Subcutaneous abdominal adipose tissue (tissue), 5 donors: ENCODE results near the gene KSR2.

Experiments
- H3K27ac ChIP-seq: one replicate; pipeline ENCODE4 v1.7.0; 2013; ENCODE audit warnings: low read depth, mild to moderate bottlenecking, inconsistent platforms, low read length, moderate library complexity
- H3K27me3 ChIP-seq, 5 donors: one replicate each; pipeline ENCODE4 v1.7.0; 2013; ENCODE audit warnings: low read length in 5 of 5, inconsistent platforms in 1 of 5; ENCODE audit not compliant: control insufficient read depth in 5 of 5, insufficient read depth in 4 of 5
- H3K36me3 ChIP-seq, 5 donors: one replicate each; pipeline ENCODE4 v1.7.0; 2013; ENCODE audit warnings: low read length in 5 of 5; ENCODE audit not compliant: control insufficient read depth in 5 of 5, insufficient read depth in 5 of 5
- H3K4me1 ChIP-seq, 5 donors: one replicate each; pipeline ENCODE4 v1.7.0; 2013; ENCODE audit warnings: low read length in 5 of 5, mild to moderate bottlenecking in 3 of 5, moderate library complexity in 1 of 5; ENCODE audit not compliant: control insufficient read depth in 5 of 5, insufficient read depth in 5 of 5
- H3K4me3 ChIP-seq, 5 donors: one replicate each; pipeline ENCODE4 v1.7.0; 2013; ENCODE audit warnings: low read length in 5 of 5, low read depth in 1 of 5
- H3K9ac ChIP-seq, 5 donors: one replicate each; pipeline ENCODE4 v1.7.0; 2013; ENCODE audit warnings: low read length in 5 of 5, mild to moderate bottlenecking in 4 of 5, moderate library complexity in 3 of 5
- H3K9me3 ChIP-seq, 5 donors: one replicate each; pipeline ENCODE4 v1.7.0; 2013; ENCODE audit warnings: low read length in 5 of 5; ENCODE audit not compliant: control insufficient read depth in 5 of 5
- donor health status: healthy.
- donor health status: healthy.
- donor health status: healthy.
- donor health status: healthy.
- donor health status: healthy.

KSR2 gene

GRCh38 chr12:117968826-117969659 lies at the start of gene KSR2:
Gene KSR2, minus strand, starts transcription at chr12:117968990. Its CDS starts 735 bp downstream, at chr12:117968255.
- Histone ChIP-seq H3K9me3 (peaks cover 4 to 20% (median 14%) of the 10 kb centered on the region in 5 donors), H3K27ac (no peak within 1 kb of the TSS), H3K36me3 (no peaks in the 10 kb centered on the region), H3K27me3 (peaks cover 7 to 37% (median 32%) of the 10 kb centered on the region in 5 donors), H3K4me1 (peaks cover 0 to 7% (median 4%) of the 10 kb centered on the region in 5 donors), H3K9ac (no peak within 1 kb of the TSS), H3K4me3 (peak within 1 kb of the TSS in 3 of 5 donors; percentile 22 to 50 (median 38))

GRCh38 chr12:118017926-118018325 lies 49.1 kb upstream of the KSR2 start:
- Histone ChIP-seq H3K4me3 (no peak overlapping the region), H3K4me1 (peaks cover 3 to 17% (median 13%) of the 10 kb centered on the region in 5 donors), H3K9me3 (no peaks in the 10 kb centered on the region), H3K27ac (no peak overlapping the region), H3K9ac (no peak overlapping the region), H3K36me3 (peaks cover 0 to 25% (median 16%) of the 10 kb centered on the region in 5 donors), H3K27me3 (no peaks in the 10 kb centered on the region)

- Histone ChIP-seq H3K9ac (peak within 1 kb of the TSS; percentile 35 to 93 (median 84)), H3K9me3 (no peaks in the 10 kb centered on the region), H3K27me3 (no peaks in the 10 kb centered on the region), H3K27ac (no peak within 1 kb of the TSS), H3K4me3 (peak within 1 kb of the TSS; percentile 89 to 96 (median 91)), H3K36me3 (peaks cover 0 to 19% (median 12%) of the 10 kb centered on the region in 5 donors), H3K4me1 (peaks cover 3 to 17% (median 13%) of the 10 kb centered on the region in 5 donors)
Observed at GRCh38 chr12:118016424-118017264, 47.9 kb upstream of the KSR2 start, which contains the start of gene RFC5. Gene RFC5, plus strand, starts transcription at chr12:118016703. Its CDS starts 125 bp downstream, at chr12:118016828.

- Histone ChIP-seq H3K4me3 (peak overlapping the region; percentile 51 to 96 (median 91)), H3K9ac (no peak overlapping the region), H3K4me1 (peaks cover 3 to 17% (median 13%) of the 10 kb centered on the region in 5 donors), H3K9me3 (no peaks in the 10 kb centered on the region), H3K36me3 (peaks cover 0 to 17% (median 12%) of the 10 kb centered on the region in 5 donors), H3K27ac (no peak overlapping the region), H3K27me3 (no peaks in the 10 kb centered on the region)
Observed at GRCh38 chr12:118015944-118016343, 47.2 kb upstream of the KSR2 start.

- Histone ChIP-seq H3K27me3 (no peaks in the 10 kb centered on the region), H3K4me3 (no peak overlapping the region), H3K4me1 (peaks cover 3 to 17% (median 13%) of the 10 kb centered on the region in 5 donors), H3K27ac (no peak overlapping the region), H3K9me3 (no peaks in the 10 kb centered on the region), H3K9ac (no peak overlapping the region), H3K36me3 (peaks cover 0 to 11% (median 9%) of the 10 kb centered on the region in 5 donors)
Observed at GRCh38 chr12:118015306-118015705, 46.5 kb upstream of the KSR2 start.

- Histone ChIP-seq H3K36me3 (no peaks in the 10 kb centered on the region), H3K27ac (no peak overlapping the region), H3K27me3 (no peaks in the 10 kb centered on the region), H3K9ac (no peak overlapping the region), H3K4me1 (peaks cover 3 to 17% (median 13%) of the 10 kb centered on the region in 5 donors), H3K9me3 (no peaks in the 10 kb centered on the region), H3K4me3 (no peak overlapping the region)
Observed at GRCh38 chr12:118013283-118013682, 44.5 kb upstream of the KSR2 start.

- Histone ChIP-seq H3K27me3 (peaks cover 0 to 2% (median 0%) of the 10 kb centered on the region in 5 donors), H3K9ac (no peak overlapping the region), H3K27ac (no peak overlapping the region), H3K9me3 (no peaks in the 10 kb centered on the region), H3K4me3 (no peak overlapping the region), H3K4me1 (peaks cover under 1 to 11% (median 8%) of the 10 kb centered on the region in 5 donors), H3K36me3 (no peaks in the 10 kb centered on the region)
Observed at GRCh38 chr12:118011961-118012360, 43.2 kb upstream of the KSR2 start.

- peaks cover 0 to 2% (median 0%) of the 10 kb centered on the region in 5 donors for H3K27me3 ChIP-seq
Observed at GRCh38 chr12:118011377-118011776, 42.6 kb upstream of the KSR2 start.

GRCh38 chr12:118010903-118011302 lies 42.1 kb upstream of the KSR2 start:
- Histone ChIP-seq H3K36me3 (no peaks in the 10 kb centered on the region), H3K27me3 (peaks cover 0 to 2% (median 0%) of the 10 kb centered on the region in 5 donors), H3K27ac (no peak overlapping the region), H3K4me1 (peaks cover 0 to 1% (median under 1%) of the 10 kb centered on the region in 5 donors), H3K9me3 (no peaks in the 10 kb centered on the region), H3K4me3 (no peak overlapping the region), H3K9ac (no peak overlapping the region)

More at GRCh38 chr12:118011377-118011776, 42.6 kb upstream of the KSR2 start:
- no peaks in the 10 kb centered on the region for H3K9me3 ChIP-seq
- H3K36me3 ChIP-seq = no peaks in the 10 kb centered on the region
- H3K4me3 ChIP-seq = no peak overlapping the region
- H3K27ac ChIP-seq = no peak overlapping the region
- H3K9ac ChIP-seq = no peak overlapping the region
- H3K4me1 ChIP-seq = peaks cover 0 to 6% (median 5%) of the 10 kb centered on the region in 5 donors
